ENCODE results near the gene ATXN1.

DNA sequence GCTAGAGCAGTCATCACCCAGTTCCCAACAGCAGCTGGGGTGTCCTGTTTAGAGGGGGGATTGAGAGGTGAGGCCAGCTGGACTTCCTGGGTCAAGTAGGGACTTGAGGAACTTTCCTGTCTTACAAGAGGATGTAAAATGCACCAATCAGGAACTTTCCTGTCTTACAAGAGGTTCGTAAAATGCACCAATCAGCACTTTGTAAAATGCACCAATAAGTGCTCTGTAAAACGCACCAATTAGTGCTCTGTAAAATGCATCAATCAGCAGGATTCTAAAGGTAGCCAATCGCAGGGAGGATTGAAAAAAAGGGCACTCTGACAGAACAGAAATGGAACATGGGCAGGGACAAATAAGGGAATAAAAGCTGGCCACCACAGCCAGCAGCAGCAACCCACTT, 297.2 kb downstream of the ATXN1 start:
- TF ChIP-seq, protein P1, sequence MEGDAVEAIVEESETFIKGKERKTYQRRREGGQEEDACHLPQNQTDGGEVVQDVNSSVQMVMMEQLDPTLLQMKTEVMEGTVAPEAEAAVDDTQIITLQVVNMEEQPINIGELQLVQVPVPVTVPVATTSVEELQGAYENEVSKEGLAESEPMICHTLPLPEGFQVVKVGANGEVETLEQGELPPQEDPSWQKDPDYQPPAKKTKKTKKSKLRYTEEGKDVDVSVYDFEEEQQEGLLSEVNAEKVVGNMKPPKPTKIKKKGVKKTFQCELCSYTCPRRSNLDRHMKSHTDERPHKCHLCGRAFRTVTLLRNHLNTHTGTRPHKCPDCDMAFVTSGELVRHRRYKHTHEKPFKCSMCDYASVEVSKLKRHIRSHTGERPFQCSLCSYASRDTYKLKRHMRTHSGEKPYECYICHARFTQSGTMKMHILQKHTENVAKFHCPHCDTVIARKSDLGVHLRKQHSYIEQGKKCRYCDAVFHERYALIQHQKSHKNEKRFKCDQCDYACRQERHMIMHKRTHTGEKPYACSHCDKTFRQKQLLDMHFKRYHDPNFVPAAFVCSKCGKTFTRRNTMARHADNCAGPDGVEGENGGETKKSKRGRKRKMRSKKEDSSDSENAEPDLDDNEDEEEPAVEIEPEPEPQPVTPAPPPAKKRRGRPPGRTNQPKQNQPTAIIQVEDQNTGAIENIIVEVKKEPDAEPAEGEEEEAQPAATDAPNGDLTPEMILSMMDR (IDR thresholded peaks at IDR 0.05) = no peak
- no peak for TF ChIP-seq POLR2A (IDR thresholded peaks at IDR 0.05)
